Measurements from ENCODE around the gene RIMOC1. TPM values are rescaled to one million over a fixed set of nuclear protein-coding genes. Genes with fewer than 3 reads are reported as not detected.

The RIMOC1 gene, protein sequence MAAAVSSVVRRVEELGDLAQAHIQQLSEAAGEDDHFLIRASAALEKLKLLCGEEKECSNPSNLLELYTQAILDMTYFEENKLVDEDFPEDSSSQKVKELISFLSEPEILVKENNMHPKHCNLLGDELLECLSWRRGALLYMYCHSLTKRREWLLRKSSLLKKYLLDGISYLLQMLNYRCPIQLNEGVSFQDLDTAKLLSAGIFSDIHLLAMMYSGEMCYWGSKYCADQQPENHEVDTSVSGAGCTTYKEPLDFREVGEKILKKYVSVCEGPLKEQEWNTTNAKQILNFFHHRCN
- total RNA-seq, result 10 to 100 TPM; 21.9 to 28.7 (median 27.5) TPM
- long read RNA-seq, donor 1, full-length matches to known transcripts, result 4 of 5 reads
- long read RNA-seq, donor 1, partial matches to known transcripts, result 0 of 5 reads
- long read RNA-seq, donor 1, other reads (novel, unspliced or antisense), result 1 of 5 reads
- long read RNA-seq, donor 2, full-length matches to known transcripts, result 6 of 12 reads
- long read RNA-seq, donor 2, partial matches to known transcripts, result 3 of 12 reads
- long read RNA-seq, donor 2, other reads (novel, unspliced or antisense), result 3 of 12 reads

DNA sequence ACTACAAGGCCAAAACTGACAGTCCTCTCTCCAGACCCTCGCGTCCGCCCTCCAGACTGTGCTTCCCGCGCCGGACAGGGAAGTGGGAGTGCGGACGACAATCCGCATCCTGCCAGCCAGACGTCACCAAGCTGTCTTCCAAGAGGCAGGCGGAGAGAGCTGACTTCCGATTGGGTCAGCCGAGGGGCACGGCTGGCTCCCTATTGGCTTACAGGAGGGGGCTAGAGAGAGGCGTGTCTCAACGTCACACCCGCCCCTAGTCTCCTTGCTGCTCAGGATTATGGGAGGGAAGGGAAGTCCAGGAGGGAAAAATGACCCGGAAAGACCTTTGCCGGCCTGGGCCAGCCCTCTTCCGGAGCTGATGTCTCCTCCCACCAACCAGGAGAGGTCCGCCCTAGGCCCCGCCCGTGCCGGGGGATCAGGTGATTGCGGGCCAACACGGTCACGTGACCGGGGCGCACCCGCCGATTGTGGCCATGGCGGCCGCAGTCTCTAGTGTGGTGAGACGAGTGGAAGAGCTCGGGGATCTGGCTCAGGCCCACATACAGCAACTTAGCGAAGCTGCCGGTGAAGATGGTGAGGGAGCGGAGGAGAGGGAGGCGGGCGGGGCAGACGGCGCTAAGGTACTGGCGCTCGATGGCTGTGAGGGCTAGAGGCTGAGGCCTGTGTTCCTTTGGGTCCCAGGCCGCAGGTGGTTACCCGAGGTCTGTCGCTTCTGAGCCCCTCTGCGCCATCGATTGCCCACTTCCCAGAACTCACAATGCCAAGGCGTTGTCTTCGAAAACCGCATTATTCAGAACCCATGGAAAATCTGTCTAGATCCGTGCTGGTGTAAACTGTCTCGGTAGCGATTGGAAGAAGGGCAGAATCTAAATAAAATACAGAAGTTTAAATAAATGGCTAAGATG, at the start of gene RIMOC1:
Gene RIMOC1, plus strand, starts transcription at position 453 of the 908 bp plus-strand sequence. Its CDS starts 24 bp downstream, at position 477.
- peak within 1 kb of the TSS; percentile 40 for H3K4me3 ChIP-seq
- intact Hi-C loops (cut with DNase I, micrococcal nuclease), result no loop called here
- peak; percentile 99 for ATAC-seq

DNA sequence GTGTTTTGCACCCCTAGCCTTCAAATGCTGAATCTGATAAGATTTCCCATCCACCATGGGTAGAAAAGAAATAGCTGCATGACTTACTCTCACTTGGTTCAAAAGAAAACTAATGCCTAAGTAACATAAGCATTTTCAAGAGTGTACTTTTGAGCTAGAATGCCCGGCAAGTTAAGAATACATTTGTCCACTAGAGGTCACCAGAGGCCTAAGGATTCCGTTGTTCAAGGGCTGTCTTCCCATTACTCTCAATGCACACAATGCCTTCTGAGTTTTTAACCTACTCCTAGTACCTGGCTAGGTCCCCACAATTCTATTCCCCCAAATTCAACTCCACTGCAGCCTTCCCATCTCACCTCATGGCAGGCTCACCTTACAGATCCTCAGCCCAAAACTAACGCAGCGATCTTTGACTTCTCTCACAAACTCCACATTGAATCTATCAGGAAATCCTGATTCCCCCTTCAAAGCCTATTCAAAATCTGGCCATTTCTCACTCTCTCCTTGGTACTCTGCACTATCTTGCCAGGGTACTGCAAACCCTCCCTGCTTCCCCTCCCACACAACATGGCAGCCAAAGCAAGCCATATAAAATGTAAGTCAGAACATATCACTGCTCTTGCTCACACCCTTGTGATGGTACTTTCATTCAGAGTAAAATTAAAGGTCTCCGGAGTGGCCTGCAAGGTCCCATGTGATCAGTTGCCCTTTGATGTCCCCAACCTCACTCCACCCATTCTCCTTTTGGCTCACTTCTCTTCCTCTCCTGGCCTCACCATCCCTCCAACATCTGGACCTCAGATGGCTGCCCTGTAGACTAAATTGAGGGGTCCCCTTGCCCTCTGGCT, 47.3 kb upstream of the RIMOC1 start:
- H3K9me3 ChIP-seq, result no peaks in the 10 kb centered on the region
- ATAC-seq (peak; percentile 92), DNase-seq (peak in 1 of 3 donors; percentile 79)
- TF ChIP-seq, protein P1, sequence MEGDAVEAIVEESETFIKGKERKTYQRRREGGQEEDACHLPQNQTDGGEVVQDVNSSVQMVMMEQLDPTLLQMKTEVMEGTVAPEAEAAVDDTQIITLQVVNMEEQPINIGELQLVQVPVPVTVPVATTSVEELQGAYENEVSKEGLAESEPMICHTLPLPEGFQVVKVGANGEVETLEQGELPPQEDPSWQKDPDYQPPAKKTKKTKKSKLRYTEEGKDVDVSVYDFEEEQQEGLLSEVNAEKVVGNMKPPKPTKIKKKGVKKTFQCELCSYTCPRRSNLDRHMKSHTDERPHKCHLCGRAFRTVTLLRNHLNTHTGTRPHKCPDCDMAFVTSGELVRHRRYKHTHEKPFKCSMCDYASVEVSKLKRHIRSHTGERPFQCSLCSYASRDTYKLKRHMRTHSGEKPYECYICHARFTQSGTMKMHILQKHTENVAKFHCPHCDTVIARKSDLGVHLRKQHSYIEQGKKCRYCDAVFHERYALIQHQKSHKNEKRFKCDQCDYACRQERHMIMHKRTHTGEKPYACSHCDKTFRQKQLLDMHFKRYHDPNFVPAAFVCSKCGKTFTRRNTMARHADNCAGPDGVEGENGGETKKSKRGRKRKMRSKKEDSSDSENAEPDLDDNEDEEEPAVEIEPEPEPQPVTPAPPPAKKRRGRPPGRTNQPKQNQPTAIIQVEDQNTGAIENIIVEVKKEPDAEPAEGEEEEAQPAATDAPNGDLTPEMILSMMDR (IDR thresholded peaks at IDR 0.05), result peak; percentile 62
- intact Hi-C loops (cut with DNase I, micrococcal nuclease), result loop anchor here in 1 of 2 donors (10.0 kb wide), 2 partner anchors 198 to 908 kb away; no protein-coding TSS in a partner anchor
- no peak overlapping the region for H3K4me3 ChIP-seq
- no peaks in the 10 kb centered on the region for H3K36me3 ChIP-seq (ENCODE audit: low read depth)
- peaks cover 3% of the 10 kb centered on the region for H3K4me1 ChIP-seq (ENCODE audit: low read depth)

More for the DNA sequence above, at the start of gene RIMOC1:
- Histone ChIP-seq H3K4me1 (ENCODE audit: low read depth) (peaks cover 13% of the 10 kb centered on the region), H3K9me3 (no peaks in the 10 kb centered on the region), H3K36me3 (ENCODE audit: low read depth) (no peaks in the 10 kb centered on the region)
- TF ChIP-seq, protein P1 (IDR thresholded peaks at IDR 0.05), result no peak
- peak; percentile 98 to 99 (median 99) for DNase-seq

DNA sequence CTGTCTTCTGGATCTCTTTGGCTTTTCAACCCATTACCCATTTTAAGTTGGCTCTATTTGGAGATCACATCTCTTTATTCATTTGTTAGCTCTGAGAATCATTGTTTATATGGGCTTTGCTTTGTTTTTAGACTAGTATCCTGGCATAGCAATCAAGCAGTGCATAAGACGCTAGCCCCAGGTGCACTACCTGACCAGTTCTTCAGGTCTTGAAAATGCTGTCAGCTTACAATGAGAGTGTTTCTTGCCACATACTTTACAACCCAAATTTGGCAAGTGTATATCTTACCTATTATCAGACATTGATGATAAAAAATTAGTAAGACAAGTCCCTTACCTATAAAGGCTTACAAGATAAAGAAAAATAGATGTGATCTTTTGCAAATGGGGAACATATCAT, 46.2 kb upstream of the RIMOC1 start:
- peaks cover 3% of the 10 kb centered on the region for H3K4me1 ChIP-seq (ENCODE audit: low read depth)
- no peaks in the 10 kb centered on the region for H3K36me3 ChIP-seq (ENCODE audit: low read depth)
- TF ChIP-seq, protein P1 (IDR thresholded peaks at IDR 0.05), result no peak
- no peak for DNase-seq
- no peak overlapping the region for H3K4me3 ChIP-seq
- no peak for ATAC-seq
- intact Hi-C loops (cut with DNase I, micrococcal nuclease), result loop anchor here in 1 of 2 donors (10.0 kb wide), 2 partner anchors 197 to 907 kb away; no protein-coding TSS in a partner anchor
- H3K9me3 ChIP-seq, result no peaks in the 10 kb centered on the region

DNA sequence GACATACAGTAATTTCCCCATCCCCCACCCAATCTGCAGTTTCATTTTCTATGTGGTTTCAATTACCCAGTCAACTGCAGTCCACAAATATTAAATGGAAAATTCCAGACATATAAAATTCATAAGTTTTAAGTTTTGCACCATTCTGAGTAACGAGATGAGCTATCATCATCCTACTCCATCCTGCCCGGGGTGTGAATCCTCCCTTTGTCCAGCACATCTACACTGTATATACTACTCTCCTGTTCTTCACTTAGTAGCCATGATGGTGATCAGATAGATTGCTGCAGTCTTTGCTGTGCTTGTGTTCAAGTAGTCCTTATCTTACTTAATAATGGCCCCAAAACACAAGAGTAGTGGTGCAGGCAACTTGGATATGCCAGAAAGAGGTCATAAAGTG, 45.3 kb upstream of the RIMOC1 start:
- Histone ChIP-seq H3K36me3 (ENCODE audit: low read depth) (no peaks in the 10 kb centered on the region), H3K4me3 (no peak overlapping the region), H3K4me1 (ENCODE audit: low read depth) (peaks cover 3% of the 10 kb centered on the region), H3K9me3 (no peaks in the 10 kb centered on the region)
- ATAC-seq, result no peak
- TF ChIP-seq, protein P1 (IDR thresholded peaks at IDR 0.05), result no peak
- intact Hi-C loops (cut with DNase I, micrococcal nuclease), result loop anchor here in 1 of 2 donors (10.0 kb wide), 2 partner anchors 196 to 906 kb away; no protein-coding TSS in a partner anchor
- no peak for DNase-seq

Data from mucosa of descending colon (tissue), 3 donors.